Cardiac muscle cell (in vitro differentiated cells and primary cell): Measurements from ENCODE around the gene CHD8. TPM values are rescaled to one million over a fixed set of nuclear protein-coding genes. Genes with fewer than 3 reads are reported as not detected.
A peak's percentile ranks its signal among the peaks of the same experiment; 100 is the strongest.

Source experiments
- DNase-seq, 2 donors: peaks; one replicate each; pipeline versions ENCODE4 v3.0.0 to v3.0.0-alpha.2; 2010 to 2017; ENCODE audit warnings: low read depth in 1 of 2, low spot score in 1 of 2
- H3K27ac ChIP-seq: fragments of 200-600 bp; sonication (generic); 2 replicates; pipeline ENCODE4 v1.5.1; 2016
- H3K27me3 ChIP-seq: fragments of 200-600 bp; sonication (generic); 2 replicates; pipeline ENCODE4 v1.6.0; 2016; ENCODE audit warnings: control low read depth
- H3K36me3 ChIP-seq: fragments of 200-600 bp; sonication (generic); 2 replicates; pipeline ENCODE4 v1.5.1; 2016; ENCODE audit warnings: control low read depth
- H3K4me1 ChIP-seq: fragments of 200-600 bp; sonication (generic); 2 replicates; pipeline ENCODE4 v1.8.1; 2017; ENCODE audit warnings: low read depth, mild to moderate bottlenecking, mixed run types
- H3K4me3 ChIP-seq: fragments of 200-600 bp; sonication (generic); 2 replicates; pipeline ENCODE4 v1.5.1; 2016; ENCODE audit warnings: mild to moderate bottlenecking
- H3K9me3 ChIP-seq: fragments of 200-600 bp; sonication (generic); 2 replicates; pipeline ENCODE4 v1.5.1; 2017; ENCODE audit warnings: low read depth, mild to moderate bottlenecking, control low read depth
- CTCF ChIP-seq: IDR thresholded peaks from 2 replicates; pipeline ENCODE4 v1.5.1; 2012; ENCODE audit warnings: low read depth, mild to moderate bottlenecking, low read length
- polyA plus RNA-seq: library from polyadenylated mRNA; unstranded; fragments of >200 nt; fragmentation: Nextera tagmentation; extraction: Ambion mirVana; gene quantifications from 2 replicates; pipeline ENCODE4 v1.2.1, GENCODE V29; 2016
- total RNA-seq: library from RNA; depleted of rRNA; stranded (reverse); fragments of >200 nt; gene quantifications from 2 replicates; pipeline ENCODE4 v1.2.3, GENCODE V29; 2016

CHD8 gene
- total and polyA plus RNA-seq, 2 experiments from 2014 or later, result 25.2 to 71.4 TPM

GRCh38 chr14:21352587-21352986, 103.3 kb downstream of the CHD8 start:
- TF ChIP-seq CTCF, result no peak
- Histone ChIP-seq H3K4me3 (no peak overlapping the region), H3K9me3 (no peaks in the 10 kb centered on the region), H3K27ac (no peak overlapping the region), H3K36me3 (peaks cover 54% of the 10 kb centered on the region), H3K4me1 (no peaks in the 10 kb centered on the region), H3K27me3 (no peaks in the 10 kb centered on the region)
- no peak for DNase-seq

- Histone ChIP-seq H3K27ac (peak overlapping the region; percentile 60), H3K9me3 (no peaks in the 10 kb centered on the region), H3K4me3 (no peak overlapping the region), H3K4me1 (no peaks in the 10 kb centered on the region), H3K27me3 (no peaks in the 10 kb centered on the region), H3K36me3 (peaks cover 36% of the 10 kb centered on the region)
- no peak for DNase-seq
- no peak for TF ChIP-seq CTCF
These were observed 105.4 kb downstream of the CHD8 start for GRCh38 chr14:21350539-21350938.

GRCh38 chr14:21347201-21347600, 108.7 kb downstream of the CHD8 start:
- DNase-seq, result no peak
- Histone ChIP-seq H3K27ac (no peak overlapping the region), H3K4me1 (no peaks in the 10 kb centered on the region), H3K27me3 (no peaks in the 10 kb centered on the region), H3K9me3 (no peaks in the 10 kb centered on the region), H3K4me3 (no peak overlapping the region), H3K36me3 (peaks cover 7% of the 10 kb centered on the region)
- no peak for TF ChIP-seq CTCF

- no peak overlapping the region for H3K4me3 ChIP-seq
- H3K9me3 ChIP-seq, result no peaks in the 10 kb centered on the region
- no peaks in the 10 kb centered on the region for H3K4me1 ChIP-seq
- DNase-seq, result no peak
- peaks cover 4% of the 10 kb centered on the region for H3K36me3 ChIP-seq
- no peak for TF ChIP-seq CTCF
- no peaks in the 10 kb centered on the region for H3K27me3 ChIP-seq
- H3K27ac ChIP-seq, result no peak overlapping the region
These were observed 109.3 kb downstream of the CHD8 start for GRCh38 chr14:21346532-21347135.

- Histone ChIP-seq H3K4me1 (no peaks in the 10 kb centered on the region), H3K36me3 (no peaks in the 10 kb centered on the region), H3K27ac (no peak overlapping the region), H3K27me3 (no peaks in the 10 kb centered on the region), H3K4me3 (no peak overlapping the region), H3K9me3 (no peaks in the 10 kb centered on the region)
- no peak for DNase-seq
- TF ChIP-seq CTCF, result no peak
These were observed 112.7 kb downstream of the CHD8 start for GRCh38 chr14:21343035-21343794.

Other genes with a start within 250 kb of the CHD8 start
- 564 and 928 TPM in 2 replicates for gene HNRNPC, start 186.7 kb downstream of the CHD8 start, total RNA-seq
- 650 and 986 TPM in 2 replicates for gene HNRNPC, start 186.7 kb downstream of the CHD8 start, polyA plus RNA-seq
- 0.14 TPM in 1 of 2 replicates, not detected in the other for gene RPGRIP1, start 176.0 kb downstream of the CHD8 start, total RNA-seq
- gene RPGRIP1, start 176.0 kb downstream of the CHD8 start, polyA plus RNA-seq, result 0.31 TPM in 1 of 2 replicates, not detected in the other
- 42.5 and 61.2 TPM in 2 replicates for gene SUPT16H, start 72.1 kb downstream of the CHD8 start, total RNA-seq
- gene SUPT16H, start 72.1 kb downstream of the CHD8 start, polyA plus RNA-seq, result 61.7 and 86.0 TPM in 2 replicates
- 28.5 and 29.7 TPM in 2 replicates for gene RAB2B, start 20.8 kb upstream of the CHD8 start, total RNA-seq
- 17.8 and 28.5 TPM in 2 replicates for gene RAB2B, start 20.8 kb upstream of the CHD8 start, polyA plus RNA-seq
- 34.3 and 37.8 TPM in 2 replicates for gene TOX4, start 21.1 kb upstream of the CHD8 start, total RNA-seq
- 42.3 and 45.2 TPM in 2 replicates for gene TOX4, start 21.1 kb upstream of the CHD8 start, polyA plus RNA-seq
- 57.9 and 69.2 TPM in 2 replicates for gene METTL3, start 55.2 kb upstream of the CHD8 start, total RNA-seq
- gene METTL3, start 55.2 kb upstream of the CHD8 start, polyA plus RNA-seq, result 59.7 and 63.9 TPM in 2 replicates
- gene SALL2, start 70.2 kb upstream of the CHD8 start, total RNA-seq, result 56.8 and 74.6 TPM in 2 replicates
- 32.5 and 39.8 TPM in 2 replicates for gene SALL2, start 70.2 kb upstream of the CHD8 start, polyA plus RNA-seq
- gene OR10G3, start 124.0 kb upstream of the CHD8 start, total RNA-seq, result not detected in 2 replicates
- gene OR10G3, start 124.0 kb upstream of the CHD8 start, polyA plus RNA-seq, result not detected in 2 replicates
- not detected in 2 replicates for gene OR10G2, start 178.8 kb upstream of the CHD8 start, total RNA-seq
- gene OR10G2, start 178.8 kb upstream of the CHD8 start, polyA plus RNA-seq, result not detected in 2 replicates
- not detected in 2 replicates for gene OR4E2, start 197.7 kb upstream of the CHD8 start, total RNA-seq
- not detected in 2 replicates for gene OR4E2, start 197.7 kb upstream of the CHD8 start, polyA plus RNA-seq
- not detected in 2 replicates for gene OR4E1, start 217.7 kb upstream of the CHD8 start, total RNA-seq
- gene OR4E1, start 217.7 kb upstream of the CHD8 start, polyA plus RNA-seq, result not detected in 2 replicates